Spleen (tissue), 7 donors: ENCODE data around the gene MSI2.

ENCODE experiments used
- POLR2AphosphoS5 ChIP-seq, 3 donors: sonication (generic); formaldehyde crosslinking; IDR thresholded peaks; one replicate each; pipeline ENCODE4 v1.5.1; 2017; ENCODE audit warnings: antibody characterized with exemption in 3 of 3
- TF ChIP-seq, protein P1 (sequence below), 11 experiments: fragments of 200-600 bp in 7 of 11; fragments of 450-650 bp in 4 of 11; sonication (generic) in 4 of 11; IDR thresholded peaks in 8 of 11; conservative IDR thresholded peaks in 3 of 11; 1 replicate in 7 of 11; 2 replicates in 4 of 11; pipeline versions ENCODE4 v1.4.0 to v1.8.0; 2016 to 2021; ENCODE audit warnings: antibody characterized with exemption in 11 of 11, inconsistent platforms in 4 of 11, mild to moderate bottlenecking in 1 of 11
- donor health status: DM: no; HTN: no; CAD: no; lungs with moderate emphysema.
- donor health status: DM: no; HTN: no; CAD: no.
- donor health status: DM: no; HTN: no; CAD: no.

DNA sequence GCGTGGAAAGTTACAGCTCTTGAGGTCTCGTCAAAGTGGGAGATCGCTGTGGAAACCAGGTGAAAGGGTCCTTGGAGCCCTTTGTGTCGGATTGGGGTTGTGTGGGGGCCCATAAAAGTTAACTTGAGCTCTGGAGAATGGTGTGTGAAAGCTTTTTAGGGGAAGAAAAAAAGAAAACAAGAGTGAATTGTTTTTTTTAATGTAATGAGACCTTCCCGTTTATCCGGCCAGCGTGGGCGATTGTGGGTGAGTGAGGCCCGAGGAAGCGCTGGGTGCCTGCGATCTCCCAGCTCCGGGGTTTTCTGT, 150.6 kb downstream of the MSI2 start:
- TF ChIP-seq, protein P1, sequence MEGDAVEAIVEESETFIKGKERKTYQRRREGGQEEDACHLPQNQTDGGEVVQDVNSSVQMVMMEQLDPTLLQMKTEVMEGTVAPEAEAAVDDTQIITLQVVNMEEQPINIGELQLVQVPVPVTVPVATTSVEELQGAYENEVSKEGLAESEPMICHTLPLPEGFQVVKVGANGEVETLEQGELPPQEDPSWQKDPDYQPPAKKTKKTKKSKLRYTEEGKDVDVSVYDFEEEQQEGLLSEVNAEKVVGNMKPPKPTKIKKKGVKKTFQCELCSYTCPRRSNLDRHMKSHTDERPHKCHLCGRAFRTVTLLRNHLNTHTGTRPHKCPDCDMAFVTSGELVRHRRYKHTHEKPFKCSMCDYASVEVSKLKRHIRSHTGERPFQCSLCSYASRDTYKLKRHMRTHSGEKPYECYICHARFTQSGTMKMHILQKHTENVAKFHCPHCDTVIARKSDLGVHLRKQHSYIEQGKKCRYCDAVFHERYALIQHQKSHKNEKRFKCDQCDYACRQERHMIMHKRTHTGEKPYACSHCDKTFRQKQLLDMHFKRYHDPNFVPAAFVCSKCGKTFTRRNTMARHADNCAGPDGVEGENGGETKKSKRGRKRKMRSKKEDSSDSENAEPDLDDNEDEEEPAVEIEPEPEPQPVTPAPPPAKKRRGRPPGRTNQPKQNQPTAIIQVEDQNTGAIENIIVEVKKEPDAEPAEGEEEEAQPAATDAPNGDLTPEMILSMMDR (IDR thresholded peaks at IDR 0.05 in 8 of 11, conservative IDR thresholded peaks at IDR 0.05 in 3 of 11) = no peak
- TF ChIP-seq POLR2AphosphoS5 (IDR thresholded peaks at IDR 0.05) = no peak
